ENCODE measurements around the gene FAT2.

DNA sequence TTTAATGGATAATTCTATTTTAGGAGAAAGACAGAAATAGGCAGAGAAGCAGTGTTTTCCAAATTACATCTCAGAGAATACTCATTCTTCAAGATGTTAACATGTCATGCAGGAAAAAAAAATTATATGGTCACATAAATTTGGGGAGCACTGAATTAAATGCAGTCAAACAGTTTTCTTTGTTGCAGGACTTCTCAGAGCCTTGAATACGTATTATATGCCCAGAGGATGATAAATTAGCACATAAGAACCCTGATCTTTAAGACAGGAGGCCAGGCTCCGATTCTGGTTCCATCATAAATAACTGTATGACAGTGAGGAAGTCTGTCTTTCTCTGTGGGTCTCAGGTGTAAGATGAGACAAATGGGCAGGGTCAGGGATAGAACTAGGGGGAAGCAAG is 41.4 kb downstream of the FAT2 start:
- TF ChIP-seq, protein P1, sequence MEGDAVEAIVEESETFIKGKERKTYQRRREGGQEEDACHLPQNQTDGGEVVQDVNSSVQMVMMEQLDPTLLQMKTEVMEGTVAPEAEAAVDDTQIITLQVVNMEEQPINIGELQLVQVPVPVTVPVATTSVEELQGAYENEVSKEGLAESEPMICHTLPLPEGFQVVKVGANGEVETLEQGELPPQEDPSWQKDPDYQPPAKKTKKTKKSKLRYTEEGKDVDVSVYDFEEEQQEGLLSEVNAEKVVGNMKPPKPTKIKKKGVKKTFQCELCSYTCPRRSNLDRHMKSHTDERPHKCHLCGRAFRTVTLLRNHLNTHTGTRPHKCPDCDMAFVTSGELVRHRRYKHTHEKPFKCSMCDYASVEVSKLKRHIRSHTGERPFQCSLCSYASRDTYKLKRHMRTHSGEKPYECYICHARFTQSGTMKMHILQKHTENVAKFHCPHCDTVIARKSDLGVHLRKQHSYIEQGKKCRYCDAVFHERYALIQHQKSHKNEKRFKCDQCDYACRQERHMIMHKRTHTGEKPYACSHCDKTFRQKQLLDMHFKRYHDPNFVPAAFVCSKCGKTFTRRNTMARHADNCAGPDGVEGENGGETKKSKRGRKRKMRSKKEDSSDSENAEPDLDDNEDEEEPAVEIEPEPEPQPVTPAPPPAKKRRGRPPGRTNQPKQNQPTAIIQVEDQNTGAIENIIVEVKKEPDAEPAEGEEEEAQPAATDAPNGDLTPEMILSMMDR (IDR thresholded peaks at IDR 0.05; ENCODE audit: insufficient read depth, low read length), result no peak
- TF ChIP-seq POLR2AphosphoS5 (IDR thresholded peaks at IDR 0.05; ENCODE audit: low read depth), result no peak
- TF ChIP-seq, protein P2, sequence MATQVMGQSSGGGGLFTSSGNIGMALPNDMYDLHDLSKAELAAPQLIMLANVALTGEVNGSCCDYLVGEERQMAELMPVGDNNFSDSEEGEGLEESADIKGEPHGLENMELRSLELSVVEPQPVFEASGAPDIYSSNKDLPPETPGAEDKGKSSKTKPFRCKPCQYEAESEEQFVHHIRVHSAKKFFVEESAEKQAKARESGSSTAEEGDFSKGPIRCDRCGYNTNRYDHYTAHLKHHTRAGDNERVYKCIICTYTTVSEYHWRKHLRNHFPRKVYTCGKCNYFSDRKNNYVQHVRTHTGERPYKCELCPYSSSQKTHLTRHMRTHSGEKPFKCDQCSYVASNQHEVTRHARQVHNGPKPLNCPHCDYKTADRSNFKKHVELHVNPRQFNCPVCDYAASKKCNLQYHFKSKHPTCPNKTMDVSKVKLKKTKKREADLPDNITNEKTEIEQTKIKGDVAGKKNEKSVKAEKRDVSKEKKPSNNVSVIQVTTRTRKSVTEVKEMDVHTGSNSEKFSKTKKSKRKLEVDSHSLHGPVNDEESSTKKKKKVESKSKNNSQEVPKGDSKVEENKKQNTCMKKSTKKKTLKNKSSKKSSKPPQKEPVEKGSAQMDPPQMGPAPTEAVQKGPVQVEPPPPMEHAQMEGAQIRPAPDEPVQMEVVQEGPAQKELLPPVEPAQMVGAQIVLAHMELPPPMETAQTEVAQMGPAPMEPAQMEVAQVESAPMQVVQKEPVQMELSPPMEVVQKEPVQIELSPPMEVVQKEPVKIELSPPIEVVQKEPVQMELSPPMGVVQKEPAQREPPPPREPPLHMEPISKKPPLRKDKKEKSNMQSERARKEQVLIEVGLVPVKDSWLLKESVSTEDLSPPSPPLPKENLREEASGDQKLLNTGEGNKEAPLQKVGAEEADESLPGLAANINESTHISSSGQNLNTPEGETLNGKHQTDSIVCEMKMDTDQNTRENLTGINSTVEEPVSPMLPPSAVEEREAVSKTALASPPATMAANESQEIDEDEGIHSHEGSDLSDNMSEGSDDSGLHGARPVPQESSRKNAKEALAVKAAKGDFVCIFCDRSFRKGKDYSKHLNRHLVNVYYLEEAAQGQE (IDR thresholded peaks at IDR 0.05; ENCODE audit: insufficient replicate concordance, low read depth), result no peak
